Small intestine (tissue), 7 donors: ENCODE data around the gene NARS2. TPM values are rescaled to one million over a fixed set of nuclear protein-coding genes. Genes with fewer than 3 reads are reported as not detected.

Experiments used
- DNase-seq, 2 donors: peaks; one replicate each; pipeline versions ENCODE4 v3.0.0 to v3.0.0-alpha.2; 2013
- FAIRE-seq: peaks from 2 replicates; lab custom pipeline; 2012; peaks lifted over from hg19 to GRCh38; lab: Jason Lieb, UNC
- H3K27ac ChIP-seq, 3 donors: one replicate each; pipeline ENCODE4 v1.5.1; 2013; ENCODE audit warnings: low read length in 2 of 3, mild to moderate bottlenecking in 2 of 3, control low read depth in 1 of 3, inconsistent platforms in 1 of 3, low read depth in 1 of 3, moderate library complexity in 1 of 3
- H3K27me3 ChIP-seq, 3 donors: one replicate each; pipeline ENCODE4 v1.6.1; 2013; ENCODE audit warnings: low read length in 3 of 3, inconsistent platforms in 1 of 3; ENCODE audit not compliant: control insufficient read depth in 3 of 3, insufficient read depth in 3 of 3
- H3K36me3 ChIP-seq, 3 donors: one replicate each; pipeline ENCODE4 v1.6.1; 2013; ENCODE audit warnings: low read length in 3 of 3, inconsistent platforms in 1 of 3, low read depth in 1 of 3, mild to moderate bottlenecking in 1 of 3, moderate library complexity in 1 of 3; ENCODE audit not compliant: control insufficient read depth in 3 of 3, insufficient read depth in 2 of 3
- H3K4me1 ChIP-seq, 3 donors: one replicate each; pipeline ENCODE4 v1.6.1; 2013; ENCODE audit warnings: low read length in 2 of 3, inconsistent platforms in 1 of 3, low read depth in 1 of 3, mild to moderate bottlenecking in 1 of 3, moderate library complexity in 1 of 3; ENCODE audit not compliant: control insufficient read depth in 3 of 3, insufficient read depth in 2 of 3
- H3K4me3 ChIP-seq, 3 donors: one replicate each; pipeline ENCODE4 v1.5.1; 2013; ENCODE audit warnings: low read length in 3 of 3, control low read depth in 1 of 3, inconsistent platforms in 1 of 3, low read depth in 1 of 3, mild to moderate bottlenecking in 1 of 3, moderate library complexity in 1 of 3
- H3K9me3 ChIP-seq, 2 donors: one replicate each; pipeline ENCODE4 v1.6.1; 2013; ENCODE audit warnings: low read depth in 1 of 2, low read length in 1 of 2; ENCODE audit not compliant: control insufficient read depth in 2 of 2, insufficient read depth in 1 of 2
- WGBS, 3 donors: extraction: QIAGEN DNeasy Blood & Tissue Kit; methylation state at CpG; one replicate each; pipeline ENCODE4 v1.1.7; 2013; 5-methylcytosine and 5-hydroxymethylcytosine counted together
- polyA plus RNA-seq, 4 donors: library from polyadenylated mRNA; stranded (reverse) in 3 of 4; unstranded in 1 of 4; fragments of 200-250 nt in 3 of 4; fragments of 120-200 nt in 1 of 4; gene quantifications; one replicate each; pipeline versions ENCODE4 v1.2.1 to v1.2.3, GENCODE V29; 2013
- donor health status: healthy with polysubstance abuse.
- donor health status: control.
- donor health status: control.
- donor health status: Bipolar disorder and iron deficiency.
- donor health status: healthy.

The NARS2 gene
- polyA plus RNA-seq, 4 donors = 8.1 to 21.8 (median 12.4) TPM

GRCh38 chr11:78588517-78588916 lies 13.9 kb upstream of the NARS2 start:
- peaks cover 0 to 2% (median 0%) of the 10 kb centered on the region in 3 donors for H3K27me3 ChIP-seq

GRCh38 chr11:78587446-78587845 lies 12.8 kb upstream of the NARS2 start:
- Histone ChIP-seq H3K4me3 (no peak overlapping the region), H3K4me1 (no peaks in the 10 kb centered on the region), H3K36me3 (no peaks in the 10 kb centered on the region), H3K9me3 (peaks cover 0 to 18% of the 10 kb centered on the region in 2 donors), H3K27ac (no peak overlapping the region), H3K27me3 (peaks cover 0 to 2% (median 0%) of the 10 kb centered on the region in 3 donors)
- FAIRE-seq (no peak), DNase-seq (no peak)
- 69 to 84% (median 80%) methylated on average over 3 of the region's 3 CpGs for WGBS, 3 donors

More at GRCh38 chr11:78588517-78588916, 13.9 kb upstream of the NARS2 start:
- no peak overlapping the region for H3K27ac ChIP-seq
- WGBS, 3 donors = 42 to 48% (median 46%) methylated on average over 3 of the region's 3 CpGs
- no peak overlapping the region for H3K4me3 ChIP-seq
- peaks cover 0 to 10% of the 10 kb centered on the region in 2 donors for H3K9me3 ChIP-seq
- FAIRE-seq (no peak), DNase-seq (no peak)
- no peaks in the 10 kb centered on the region for H3K4me1 ChIP-seq
- no peaks in the 10 kb centered on the region for H3K36me3 ChIP-seq

- peak in 1 of 2 donors; percentile 33 for DNase-seq
- 85 to 97% (median 92%) methylated on average over 1 of the region's 1 CpG for WGBS, 3 donors
- Histone ChIP-seq H3K36me3 (no peaks in the 10 kb centered on the region), H3K4me3 (no peak overlapping the region), H3K27me3 (peaks cover 0 to 2% (median 0%) of the 10 kb centered on the region in 3 donors), H3K27ac (no peak overlapping the region), H3K4me1 (no peaks in the 10 kb centered on the region), H3K9me3 (peaks cover 0 to 19% of the 10 kb centered on the region in 2 donors)
- no peak for FAIRE-seq
These were observed 11.9 kb upstream of the NARS2 start for GRCh38 chr11:78586452-78587046.

- FAIRE-seq (no peak), DNase-seq (no peak)
- H3K36me3 ChIP-seq = no peaks in the 10 kb centered on the region
- H3K27me3 ChIP-seq = peaks cover 0 to 2% (median 0%) of the 10 kb centered on the region in 3 donors
- no peak overlapping the region for H3K27ac ChIP-seq
- peaks cover 0 to 19% of the 10 kb centered on the region in 2 donors for H3K9me3 ChIP-seq
- no peaks in the 10 kb centered on the region for H3K4me1 ChIP-seq
- WGBS, 3 donors = 74 to 90% (median 75%) methylated on average over 2 of the region's 2 CpGs
- no peak overlapping the region for H3K4me3 ChIP-seq
These were observed 9.2 kb upstream of the NARS2 start for GRCh38 chr11:78583889-78584288.

GRCh38 chr11:78577495-78577894 lies 2.8 kb upstream of the NARS2 start:
- no peak for DNase-seq
- Histone ChIP-seq H3K27me3 (no peaks in the 10 kb centered on the region), H3K27ac (no peak overlapping the region), H3K9me3 (peaks cover 0 to 1% of the 10 kb centered on the region in 2 donors), H3K36me3 (no peaks in the 10 kb centered on the region), H3K4me1 (peaks cover 0 to 10% (median 5%) of the 10 kb centered on the region in 3 donors), H3K4me3 (no peak overlapping the region)
- WGBS, 3 donors = 70 to 80% (median 79%) methylated on average over 4 of the region's 4 CpGs
- no peak for FAIRE-seq

GRCh38 chr11:78576549-78577097 lies 2.0 kb upstream of the NARS2 start:
- Histone ChIP-seq H3K4me1 (peaks cover 0 to 10% (median 5%) of the 10 kb centered on the region in 3 donors), H3K4me3 (no peak overlapping the region), H3K36me3 (no peaks in the 10 kb centered on the region), H3K9me3 (no peaks in the 10 kb centered on the region), H3K27me3 (no peaks in the 10 kb centered on the region), H3K27ac (no peak overlapping the region)
- DNase-seq (no peak), FAIRE-seq (no peak)
- whole genome bisulfite sequencing, 3 donors = 71 to 84% (median 83%) methylated on average over 8 of the region's 8 CpGs

- Histone ChIP-seq H3K36me3 (peaks cover 0 to under 1% (median 0%) of the 10 kb centered on the region in 3 donors), H3K4me3 (peak overlapping the region in 2 of 3 donors; percentile 72 to 81), H3K27ac (peak overlapping the region; percentile 74 to 92 (median 89)), H3K9me3 (no peaks in the 10 kb centered on the region), H3K4me1 (peaks cover 0 to 10% (median 5%) of the 10 kb centered on the region in 3 donors), H3K27me3 (no peaks in the 10 kb centered on the region)
- DNase-seq (no peak), FAIRE-seq (no peak)
- WGBS, 3 donors = 47 to 63% (median 49%) methylated on average over 10 of the region's 10 CpGs
These were observed 814 bp upstream of the NARS2 start for GRCh38 chr11:78575478-78575877.

GRCh38 chr11:78573681-78574080 lies 983 bp downstream of the NARS2 start:
- no peaks in the 10 kb centered on the region for H3K9me3 ChIP-seq
- peak overlapping the region in 2 of 3 donors; percentile 72 to 81 for H3K4me3 ChIP-seq
- 4 to 9% (median 8%) methylated on average over 5 of the region's 5 CpGs for WGBS, 3 donors
- FAIRE-seq = no peak
- H3K4me1 ChIP-seq = peaks cover 0 to 10% (median 5%) of the 10 kb centered on the region in 3 donors
- H3K27me3 ChIP-seq = no peaks in the 10 kb centered on the region
- peak overlapping the region in 1 of 3 donors; percentile 92 for H3K27ac ChIP-seq
- H3K36me3 ChIP-seq = peaks cover 0 to 8% (median 0%) of the 10 kb centered on the region in 3 donors
- peak in 1 of 2 donors; percentile 13 for DNase-seq
